ENCODE measurements around the gene SELENOF. TPM values are rescaled to one million over a fixed set of nuclear protein-coding genes. Genes with fewer than 3 reads are reported as not detected.

Gene SELENOF
- total RNA-seq = 230 and 297 TPM in 2 replicates

GRCh38 chr1:86913896-86914600 is at the start of gene SELENOF:
Gene SELENOF, minus strand, starts transcription at chr1:86914126. Its CDS starts 15 bp downstream, at chr1:86914111.

GRCh38 chr1:86914601-86914997 is 673 bp upstream of the SELENOF start, which contains the start of gene HS2ST1:
Gene HS2ST1, plus strand, starts transcription at chr1:86914635.

Other genes starting within 250 kb of the SELENOF start
- gene SH3GLB1, start 209.6 kb downstream of the SELENOF start, total RNA-seq = 47.1 and 48.1 TPM in 2 replicates
- 20.9 and 31.0 TPM in 2 replicates for gene HS2ST1, start 509 bp upstream of the SELENOF start, total RNA-seq

All from regular cardiac myocyte (primary cell).